ENCODE results near the gene LLGL2. TPM values are rescaled to one million over a fixed set of nuclear protein-coding genes. Genes with fewer than 3 reads are reported as not detected.

Gene LLGL2
- total RNA-seq, 2 donors from 2014 or later, result 12.5 to 17.4 TPM

GRCh38 chr17:75524269-75524969 lies 1.1 kb upstream of the LLGL2 start:
- peak overlapping the region; percentile 57 to 64 for H3K4me3 Mint-ChIP-seq
- no peak overlapping the region for H3K27ac Mint-ChIP-seq

GRCh38 chr17:75525806-75526554 lies 483 bp downstream of the LLGL2 start:
- DNase-seq, result no peak
- Mint-ChIP-seq H3K9me3 (no peaks in the 10 kb centered on the region), H3K36me3 (ENCODE audit: insufficient read depth in 2 of 2) (peaks cover 0 to 2% of the 10 kb centered on the region in 2 donors), H3K4me3 (peak overlapping the region; percentile 75 to 78), H3K4me1 (ENCODE audit: low read depth) (peaks cover 13% of the 10 kb centered on the region), H3K27ac (no peak overlapping the region), H3K27me3 (ENCODE audit: low read depth) (no peaks in the 10 kb centered on the region)
- peak; percentile 30 to 33 for ATAC-seq (replicated peaks in 1 of 2)

More at GRCh38 chr17:75524269-75524969, 1.1 kb upstream of the LLGL2 start:
- H3K9me3 Mint-ChIP-seq, result no peaks in the 10 kb centered on the region
- no peak for ATAC-seq (replicated peaks in 1 of 2)
- peaks cover 0 to 3% of the 10 kb centered on the region in 2 donors for H3K36me3 Mint-ChIP-seq (ENCODE audit: insufficient read depth in 2 of 2)
- H3K27me3 Mint-ChIP-seq (ENCODE audit: low read depth), result no peaks in the 10 kb centered on the region
- peaks cover 13% of the 10 kb centered on the region for H3K4me1 Mint-ChIP-seq (ENCODE audit: low read depth)
- DNase-seq, result no peak

GRCh38 chr17:75526555-75527270 lies 1.2 kb downstream of the LLGL2 start:
- Mint-ChIP-seq H3K4me1 (ENCODE audit: low read depth) (peaks cover 13% of the 10 kb centered on the region), H3K27me3 (ENCODE audit: low read depth) (no peaks in the 10 kb centered on the region), H3K36me3 (ENCODE audit: insufficient read depth in 2 of 2) (peaks cover 0 to 2% of the 10 kb centered on the region in 2 donors), H3K27ac (no peak overlapping the region), H3K9me3 (no peaks in the 10 kb centered on the region), H3K4me3 (peak overlapping the region; percentile 71 to 75)
- ATAC-seq (replicated peaks in 1 of 2) (no peak), DNase-seq (no peak)

DNA sequence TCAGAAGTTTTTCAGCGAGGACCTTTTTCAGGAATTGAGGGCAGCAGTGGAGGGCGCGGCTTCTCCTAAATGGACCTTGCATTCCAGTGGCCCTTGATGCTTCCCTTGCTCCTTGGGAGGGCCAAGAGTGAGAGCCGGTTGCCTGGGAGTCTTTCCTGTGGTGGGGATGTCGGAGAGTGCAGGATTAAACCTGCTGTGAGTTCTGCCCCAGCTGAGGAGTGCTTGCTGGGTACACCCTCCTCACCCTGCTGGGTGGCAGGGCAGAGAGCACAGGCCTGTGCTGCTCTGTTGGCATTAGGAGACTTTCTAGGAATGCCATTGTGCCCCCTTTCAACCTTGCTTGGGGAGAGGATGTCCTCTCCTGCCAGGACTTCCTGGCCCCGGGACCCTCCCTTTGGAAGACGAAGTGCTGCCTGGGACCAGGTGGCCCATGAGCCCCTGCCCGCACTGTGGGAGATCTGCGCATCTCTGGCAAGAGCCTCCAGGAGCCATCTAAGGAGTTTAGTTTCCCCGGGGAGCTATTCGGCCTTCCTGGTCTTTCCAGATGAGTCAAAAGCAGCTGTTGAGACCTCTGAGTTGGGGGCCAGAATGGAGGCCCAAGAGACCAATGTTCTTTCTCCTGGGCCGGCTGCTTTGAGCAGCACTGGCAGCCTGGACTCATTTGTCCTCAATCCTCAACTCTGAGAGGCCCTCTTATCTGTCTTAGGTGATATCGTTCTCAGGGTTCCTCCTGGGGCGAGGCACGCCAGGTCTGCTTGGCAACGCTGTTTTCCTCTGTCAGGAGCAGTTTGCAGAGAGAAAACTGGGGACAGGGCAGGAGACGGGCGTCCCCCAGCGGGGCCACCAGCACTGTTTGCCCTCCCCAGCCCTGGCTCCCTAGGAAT lies 5.6 kb downstream of the LLGL2 start:
- Mint-ChIP-seq H3K4me1 (ENCODE audit: low read depth) (peaks cover 31% of the 10 kb centered on the region), H3K27ac (no peak overlapping the region), H3K9me3 (no peaks in the 10 kb centered on the region), H3K27me3 (ENCODE audit: low read depth) (no peaks in the 10 kb centered on the region), H3K36me3 (ENCODE audit: insufficient read depth in 2 of 2) (no peaks in the 10 kb centered on the region), H3K4me3 (no peak overlapping the region)
- DNase-seq (no peak), ATAC-seq (replicated peaks in 1 of 2) (no peak)

GRCh38 chr17:75531721-75532072 lies 6.2 kb downstream of the LLGL2 start:
- Mint-ChIP-seq H3K27me3 (ENCODE audit: low read depth) (no peaks in the 10 kb centered on the region), H3K36me3 (ENCODE audit: insufficient read depth in 2 of 2) (no peaks in the 10 kb centered on the region), H3K4me3 (no peak overlapping the region), H3K27ac (no peak overlapping the region), H3K4me1 (ENCODE audit: low read depth) (peaks cover 25% of the 10 kb centered on the region), H3K9me3 (no peaks in the 10 kb centered on the region)
- no peak for DNase-seq
- no peak for ATAC-seq (replicated peaks in 1 of 2)

- Mint-ChIP-seq H3K9me3 (no peaks in the 10 kb centered on the region), H3K4me3 (peak overlapping the region; percentile 80 to 82), H3K36me3 (ENCODE audit: insufficient read depth in 2 of 2) (no peaks in the 10 kb centered on the region), H3K27me3 (ENCODE audit: low read depth) (no peaks in the 10 kb centered on the region), H3K4me1 (ENCODE audit: low read depth) (peaks cover 23% of the 10 kb centered on the region), H3K27ac (peak overlapping the region; percentile 90)
- DNase-seq (peak; percentile 79 to 80), ATAC-seq (replicated peaks in 1 of 2) (peak; percentile 99 to 100)
Measured at GRCh38 chr17:75535119-75535537, 9.6 kb downstream of the LLGL2 start.

GRCh38 chr17:75535871-75536270 lies 10.4 kb downstream of the LLGL2 start:
- H3K9me3 Mint-ChIP-seq, result no peaks in the 10 kb centered on the region
- no peaks in the 10 kb centered on the region for H3K36me3 Mint-ChIP-seq (ENCODE audit: insufficient read depth in 2 of 2)
- H3K27me3 Mint-ChIP-seq (ENCODE audit: low read depth), result no peaks in the 10 kb centered on the region
- H3K27ac Mint-ChIP-seq, result peak overlapping the region; percentile 70
- ATAC-seq (replicated peaks in 1 of 2) (no peak), DNase-seq (no peak)
- peaks cover 23% of the 10 kb centered on the region for H3K4me1 Mint-ChIP-seq (ENCODE audit: low read depth)
- peak overlapping the region; percentile 80 to 82 for H3K4me3 Mint-ChIP-seq

GRCh38 chr17:75536366-75536765 lies 10.9 kb downstream of the LLGL2 start:
- Mint-ChIP-seq H3K9me3 (no peaks in the 10 kb centered on the region), H3K4me1 (ENCODE audit: low read depth) (peaks cover 23% of the 10 kb centered on the region), H3K27ac (no peak overlapping the region), H3K27me3 (ENCODE audit: low read depth) (no peaks in the 10 kb centered on the region), H3K36me3 (ENCODE audit: insufficient read depth in 2 of 2) (no peaks in the 10 kb centered on the region), H3K4me3 (no peak overlapping the region)
- no peak for DNase-seq
- no peak for ATAC-seq (replicated peaks in 1 of 2)

DNA sequence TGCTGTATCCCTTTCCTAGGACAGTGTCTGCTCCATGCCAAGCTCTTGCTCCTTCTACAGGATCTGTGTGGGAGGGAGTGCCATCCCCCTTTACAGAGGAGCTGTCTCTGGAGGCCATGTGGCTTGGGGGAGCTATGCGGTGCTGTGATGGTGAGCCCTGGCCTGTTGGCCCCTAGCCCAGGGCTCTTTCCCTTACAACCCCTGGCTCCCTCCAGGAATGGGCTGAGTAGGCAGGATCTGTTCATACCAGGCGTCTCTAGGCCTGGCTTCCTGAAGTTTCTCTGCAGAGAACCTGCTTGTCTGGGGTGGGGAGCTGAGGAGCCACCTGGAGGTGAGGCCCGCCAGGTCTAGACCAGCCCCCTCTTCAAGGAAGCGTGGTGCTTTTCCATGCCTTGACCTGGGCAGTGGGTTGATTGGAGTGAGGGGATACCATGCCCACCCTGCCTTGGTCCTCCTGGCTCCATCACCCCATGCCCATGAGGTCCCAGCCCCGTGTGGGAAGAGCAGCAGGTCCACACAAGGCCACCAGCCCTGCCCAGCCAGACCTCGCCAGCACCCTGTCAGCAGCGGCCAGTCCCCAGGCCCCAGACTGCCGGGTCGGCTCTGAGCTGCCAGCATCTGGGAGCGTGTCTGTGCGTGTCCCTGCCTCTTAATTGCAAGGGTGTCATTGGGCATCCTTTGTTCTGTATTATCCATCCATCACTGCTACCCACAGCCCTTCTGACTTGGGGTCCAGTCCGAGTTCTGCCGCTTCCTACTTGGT lies 14.7 kb downstream of the LLGL2 start:
- H3K27ac Mint-ChIP-seq, result no peak overlapping the region
- H3K36me3 Mint-ChIP-seq (ENCODE audit: insufficient read depth in 2 of 2), result no peaks in the 10 kb centered on the region
- DNase-seq (no peak), ATAC-seq (replicated peaks in 1 of 2) (no peak)
- H3K9me3 Mint-ChIP-seq, result no peaks in the 10 kb centered on the region
- H3K4me3 Mint-ChIP-seq, result no peak overlapping the region
- H3K4me1 Mint-ChIP-seq (ENCODE audit: low read depth), result peaks cover 8% of the 10 kb centered on the region
- H3K27me3 Mint-ChIP-seq (ENCODE audit: low read depth), result no peaks in the 10 kb centered on the region

- Mint-ChIP-seq H3K27ac (no peak overlapping the region), H3K9me3 (no peaks in the 10 kb centered on the region), H3K4me1 (ENCODE audit: low read depth) (no peaks in the 10 kb centered on the region), H3K36me3 (ENCODE audit: insufficient read depth in 2 of 2) (no peaks in the 10 kb centered on the region), H3K4me3 (no peak overlapping the region), H3K27me3 (ENCODE audit: low read depth) (no peaks in the 10 kb centered on the region)
- DNase-seq (no peak), ATAC-seq (replicated peaks in 1 of 2) (no peak)
Measured at GRCh38 chr17:75540923-75541503, 15.5 kb downstream of the LLGL2 start.

DNA sequence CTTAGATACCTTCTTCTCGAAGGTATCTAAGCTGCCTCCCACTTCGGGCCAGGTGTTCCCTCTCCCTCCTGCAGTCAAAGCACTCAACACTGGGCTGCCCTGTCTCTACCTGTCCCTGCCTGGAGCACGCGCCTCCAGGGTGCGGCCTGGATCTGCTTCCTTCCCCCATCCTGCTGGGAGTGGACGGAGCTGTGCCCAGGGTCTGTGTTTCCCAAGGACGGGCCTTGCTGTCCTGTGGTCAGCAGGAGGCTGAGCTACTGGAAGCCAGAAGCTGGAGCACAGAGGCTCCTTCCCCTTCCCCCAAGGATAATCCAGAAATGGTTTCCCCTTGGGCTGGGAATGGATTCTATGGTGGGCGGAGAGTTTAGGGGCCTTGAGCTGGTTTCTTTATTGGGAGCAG lies 16.7 kb downstream of the LLGL2 start:
- DNase-seq (no peak), ATAC-seq (replicated peaks in 1 of 2) (no peak)
- Mint-ChIP-seq H3K36me3 (ENCODE audit: insufficient read depth in 2 of 2) (no peaks in the 10 kb centered on the region), H3K27ac (no peak overlapping the region), H3K4me1 (ENCODE audit: low read depth) (no peaks in the 10 kb centered on the region), H3K4me3 (no peak overlapping the region), H3K27me3 (ENCODE audit: low read depth) (no peaks in the 10 kb centered on the region), H3K9me3 (no peaks in the 10 kb centered on the region)

All from activated T-cell treated with anti-CD3 and anti-CD28 coated beads, Interleukin-2, amount 50 U/mL, for 72 hours (primary cell).